ENCODE results near the gene RAPGEF4. TPM values are rescaled to one million over a fixed set of nuclear protein-coding genes. Genes with fewer than 3 reads are reported as not detected.

Gene RAPGEF4
- total RNA-seq, 2 experiments from 2014 or later: 1.1 TPM

GRCh38 chr2:173095356-173095755 is 359.7 kb downstream of the RAPGEF4 start:
- H3K9me3 Mint-ChIP-seq: no peaks in the 10 kb centered on the region

DNA sequence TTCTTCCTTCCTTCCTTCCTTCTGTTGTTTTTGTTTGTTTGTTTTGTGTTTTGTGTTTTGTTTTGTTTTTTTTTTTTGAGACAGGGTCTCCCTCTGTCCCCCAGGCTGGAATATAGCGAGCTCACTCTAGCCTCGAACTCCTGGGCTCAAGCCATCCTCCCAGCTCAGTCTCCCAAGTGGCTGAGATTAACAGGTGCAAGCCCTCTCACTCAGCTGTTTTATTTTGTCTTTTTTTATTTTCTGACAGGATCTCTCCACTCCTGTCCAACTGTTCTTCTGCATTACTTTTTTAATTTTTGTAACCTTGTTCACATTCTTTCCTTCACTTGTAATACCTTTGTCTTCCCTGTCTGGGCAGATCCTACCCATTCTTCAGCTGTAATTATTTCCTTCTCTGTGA is 363.6 kb downstream of the RAPGEF4 start:
- peaks cover 23% of the 10 kb centered on the region for H3K36me3 Mint-ChIP-seq
- DNase-seq: no peak
- no peak overlapping the region for H3K4me3 Mint-ChIP-seq
- POLR2A ChIA-PET: no interaction called here
- no peaks in the 10 kb centered on the region for H3K9me3 Mint-ChIP-seq
- H3K27ac Mint-ChIP-seq: no peak overlapping the region
- peaks cover 4% of the 10 kb centered on the region for H3K27me3 Mint-ChIP-seq
- no peak for ATAC-seq (ENCODE audit: low read depth)
- H3K4me1 Mint-ChIP-seq: no peaks in the 10 kb centered on the region

More at GRCh38 chr2:173095356-173095755, 359.7 kb downstream of the RAPGEF4 start:
- no peak overlapping the region for H3K4me3 Mint-ChIP-seq
- POLR2A ChIA-PET: no interaction called here
- H3K4me1 Mint-ChIP-seq: no peaks in the 10 kb centered on the region
- no peak for ATAC-seq (ENCODE audit: low read depth)
- peaks cover 4% of the 10 kb centered on the region for H3K27me3 Mint-ChIP-seq
- no peak for DNase-seq
- peaks cover 24% of the 10 kb centered on the region for H3K36me3 Mint-ChIP-seq
- H3K27ac Mint-ChIP-seq: no peak overlapping the region

- no peak overlapping the region for H3K27ac Mint-ChIP-seq
- no peak overlapping the region for H3K4me3 Mint-ChIP-seq
- peaks cover 4% of the 10 kb centered on the region for H3K27me3 Mint-ChIP-seq
- POLR2A ChIA-PET: no interaction called here
- no peaks in the 10 kb centered on the region for H3K4me1 Mint-ChIP-seq
- ATAC-seq (ENCODE audit: low read depth) (no peak), DNase-seq (no peak)
- H3K9me3 Mint-ChIP-seq: no peaks in the 10 kb centered on the region
- peaks cover 21% of the 10 kb centered on the region for H3K36me3 Mint-ChIP-seq
Measured at GRCh38 chr2:173099804-173100203, 364.2 kb downstream of the RAPGEF4 start.

- Mint-ChIP-seq H3K27me3 (no peaks in the 10 kb centered on the region), H3K36me3 (peaks cover 20% of the 10 kb centered on the region), H3K27ac (no peak overlapping the region), H3K4me1 (no peaks in the 10 kb centered on the region), H3K9me3 (no peaks in the 10 kb centered on the region), H3K4me3 (no peak overlapping the region)
- ATAC-seq (ENCODE audit: low read depth) (no peak), DNase-seq (no peak)
- POLR2A ChIA-PET: no interaction called here
Measured at GRCh38 chr2:173101687-173102086, 366.0 kb downstream of the RAPGEF4 start.

Other genes starting within 250 kb of the RAPGEF4 start
- gene PDK1, start 179.8 kb upstream of the RAPGEF4 start, total RNA-seq: 10 to 100 TPM; 42.8 to 44.9 TPM

All from activated naive CD8-positive, alpha-beta T cell treated with anti-CD3 and anti-CD28 coated beads, Interleukin-2, amount 10 ng/mL, durations not matched to agents 7 days and 5 days (primary cell).